Mammary microvascular endothelial cell (primary cell): ENCODE data around the gene KCNJ1. TPM values are rescaled to one million over a fixed set of nuclear protein-coding genes. Genes with fewer than 3 reads are reported as not detected.

ENCODE experiments used
- total RNA-seq: library from RNA; depleted of rRNA; stranded (reverse); fragments of >200 nt; gene quantifications from 2 replicates; pipeline ENCODE4 v1.2.3, GENCODE V29; 2015

The KCNJ1 gene
- total RNA-seq, result not detected in 2 replicates

DNA sequence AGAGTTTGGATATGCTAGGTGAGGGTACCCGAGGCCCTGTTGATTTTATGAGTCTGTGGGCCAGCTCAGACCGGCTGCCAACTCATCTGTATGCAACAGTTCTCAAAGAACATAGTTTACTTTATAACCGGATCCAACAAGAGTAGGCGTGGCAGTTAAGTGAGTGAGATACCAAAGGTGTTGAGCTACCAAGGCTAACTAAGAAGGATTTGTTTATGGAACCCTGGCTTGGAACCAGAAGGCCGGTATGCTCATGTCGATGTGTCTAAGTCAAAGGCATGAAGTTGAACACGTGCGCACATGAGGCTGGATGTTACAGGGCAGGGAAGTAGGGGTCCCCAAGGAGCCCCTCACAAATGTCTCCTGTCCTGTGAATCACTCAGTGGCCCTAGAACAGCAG lies at the start of gene KCNJ1:
TSS of gene KCNJ1 (minus strand) at position 20 of the 400 bp plus-strand sequence. CDS start 27,053 bp downstream, outside the sequence.

GRCh38 chr11:128890543-128891368 lies 23.7 kb upstream of the KCNJ1 start, which contains the start of gene KCNJ5:
KCNJ5 (plus strand) TSS chr11:128891356; CDS start chr11:128911274, 19,918 bp downstream.

Other genes with a start within 250 kb of the KCNJ1 start
- 70.0 and 77.9 TPM in 2 replicates for gene FLI1, start 173.2 kb downstream of the KCNJ1 start, total RNA-seq
- not detected in 2 replicates for gene KCNJ5, start 24.1 kb upstream of the KCNJ1 start, total RNA-seq
- not detected in 2 replicates for gene TP53AIP1, start 75.6 kb upstream of the KCNJ1 start, total RNA-seq